HepG2 (cell line): Measurements from ENCODE around the gene LYRM1. TPM values are rescaled to one million over a fixed set of nuclear protein-coding genes. Genes with fewer than 3 reads are reported as not detected.

Experiments used
- CEBPG ChIP-seq: IDR thresholded peaks from 2 replicates; pipeline ENCODE4 v1.6.1; 2016
- ESRRA ChIP-seq: sonication (generic); formaldehyde crosslinking; IDR thresholded peaks from 2 replicates; pipeline ENCODE4 v1.5.1; 2020; ENCODE audit warnings: mild to moderate bottlenecking, low read depth, missing genetic modification reagents
- FOSL2 ChIP-seq: sonication (generic); formaldehyde crosslinking; IDR thresholded peaks from 2 replicates; pipeline ENCODE4 v1.4.0; 2020; ENCODE audit warnings: missing genetic modification reagents
- HNF4A ChIP-seq: sonication (generic); formaldehyde crosslinking; IDR thresholded peaks from 2 replicates; pipeline ENCODE4 v1.4.0; 2020; ENCODE audit warnings: missing genetic modification reagents
- KDM4B ChIP-seq: sonication (generic); formaldehyde crosslinking; IDR thresholded peaks from 2 replicates; pipeline ENCODE4 v1.4.0; 2020; ENCODE audit warnings: missing genetic modification reagents
- NBN ChIP-seq: fragments of 450-650 bp; conservative IDR thresholded peaks from 2 replicates; pipeline ENCODE4 v1.6.1; 2017
- NR2C2 ChIP-seq: sonication (generic); formaldehyde crosslinking; IDR thresholded peaks from 2 replicates; pipeline ENCODE4 v1.4.0; 2020; ENCODE audit warnings: missing genetic modification reagents, mild to moderate bottlenecking, moderate library complexity, borderline replicate concordance
- NR2F6 ChIP-seq, 2 experiments: IDR thresholded peaks; 2 replicates each; pipeline ENCODE4 v1.6.1; 2016; ENCODE audit warnings: antibody characterized with exemption in 1 of 2, mild to moderate bottlenecking in 1 of 2
- PHB2 ChIP-seq: fragments of 450-650 bp; IDR thresholded peaks from 2 replicates; pipeline ENCODE4 v1.6.1; 2018; ENCODE audit not compliant: partially characterized antibody
- SKI ChIP-seq: fragments of 450-650 bp; IDR thresholded peaks from one replicate; pipeline ENCODE4 v1.6.1; 2018; ENCODE audit warnings: mild to moderate bottlenecking; ENCODE audit not compliant: partially characterized antibody
- SMC3 ChIP-seq: IDR thresholded peaks from 2 replicates; pipeline ENCODE4 v1.6.1; 2011; ENCODE audit warnings: low read length, improper control_type of control experiment
- SOX13 ChIP-seq, 3 experiments: fragments of 450-650 bp in 1 of 3; sonication (generic) in 1 of 3; formaldehyde crosslinking in 1 of 3; IDR thresholded peaks in 2 of 3; conservative IDR thresholded peaks in 1 of 3; 2 replicates each; pipeline versions ENCODE4 v1.5.0 to v1.6.1; 2016 to 2020; ENCODE audit warnings: antibody characterized with exemption in 1 of 3, mild to moderate bottlenecking in 1 of 3, missing compliant biosample characterization in 1 of 3, missing genetic modification reagents in 1 of 3, moderate library complexity in 1 of 3
- SOX6 ChIP-seq, 2 experiments: fragments of 450-650 bp in 1 of 2; sonication (generic) in 1 of 2; formaldehyde crosslinking in 1 of 2; IDR thresholded peaks; 2 replicates each; pipeline versions ENCODE4 v1.4.0 to v1.6.1; 2017 to 2020; ENCODE audit warnings: antibody characterized with exemption in 1 of 2, mild to moderate bottlenecking in 1 of 2, missing genetic modification reagents in 1 of 2
- TEAD3 ChIP-seq: optimal IDR thresholded peaks from 2 replicates; pipeline ENCODE3; 2016; ENCODE audit warnings: borderline replicate concordance
- ZBTB10 ChIP-seq: sonication (generic); formaldehyde crosslinking; IDR thresholded peaks from 2 replicates; pipeline ENCODE4 v1.4.0; 2020; ENCODE audit warnings: missing genetic modification reagents, borderline replicate concordance
- ZNF713 ChIP-seq: sonication (generic); formaldehyde crosslinking; IDR thresholded peaks from 2 replicates; pipeline ENCODE4 v1.4.0; 2020; ENCODE audit warnings: mild to moderate bottlenecking, missing genetic modification reagents
- ZSCAN9 ChIP-seq: IDR thresholded peaks from 2 replicates; pipeline ENCODE4 v1.6.1; 2016; ENCODE audit warnings: borderline replicate concordance
- polyA plus RNA-seq, 8 experiments: library from polyadenylated mRNA; depleted of rRNA in 3 of 8; stranded (reverse) in 7 of 8; unstranded in 1 of 8; fragments of >200 nt; fragmentation: Illumina TruSeq in 4 of 8; extraction: Trizol in 4 of 8; gene quantifications; 2 replicates each; pipeline versions ENCODE4 v1.2.1 to v1.2.3, GENCODE V29; 2011 to 2016; ENCODE audit warnings: low read depth in 4 of 8, missing spikeins in 1 of 8, mixed read lengths in 1 of 8; ENCODE audit not compliant: insufficient read depth in 1 of 8
- total RNA-seq, 5 experiments: library from RNA; depleted of rRNA; stranded (reverse); fragments of >200 nt; fragmentation: Illumina TruSeq; extraction: Trizol; gene quantifications; 2 replicates each; pipeline ENCODE4 v1.2.3, GENCODE V29; 2016; ENCODE audit warnings: low read depth in 1 of 5
- TF ChIP-seq, protein P1 (sequence below): sonication (generic); formaldehyde crosslinking; IDR thresholded peaks from 2 replicates; pipeline ENCODE4 v1.4.0; 2020; ENCODE audit warnings: mild to moderate bottlenecking, missing genetic modification reagents
- TF ChIP-seq, protein P2 (sequence below), 2 experiments: fragments of 450-650 bp in 1 of 2; sonication (generic) in 1 of 2; formaldehyde crosslinking; IDR thresholded peaks; 2 replicates each; pipeline versions ENCODE4 v1.5.0 to v1.8.0; 2020 to 2022; ENCODE audit warnings: mild to moderate bottlenecking in 1 of 2, missing genetic modification reagents in 1 of 2

The LYRM1 gene
- total and polyA plus RNA-seq, 2 of the 13 experiments (the other 11 are each of a cell fraction or from before 2014, with no cell fraction given), result 59.2 to 82.6 TPM

DNA sequence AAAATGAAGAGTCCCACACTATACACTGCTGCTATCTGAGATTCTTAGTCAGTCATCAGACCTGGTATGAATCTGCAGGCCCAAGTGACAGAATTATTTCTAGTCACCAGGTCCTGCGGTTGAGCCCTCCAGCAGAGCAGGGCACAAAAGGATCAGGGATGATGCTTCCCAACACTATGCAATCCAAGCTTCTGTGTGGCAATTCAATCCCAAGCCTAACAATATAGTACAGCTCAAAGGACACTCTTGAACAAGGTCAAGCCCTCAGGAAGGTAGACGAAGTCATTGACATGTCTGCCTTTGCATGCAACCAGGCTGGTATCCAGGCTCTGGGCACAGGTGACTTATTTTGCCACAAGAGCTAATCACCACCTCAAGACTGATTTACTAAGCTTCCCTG lies 6.2 kb upstream of the LYRM1 start (continued):
- TF ChIP-seq, protein P1, sequence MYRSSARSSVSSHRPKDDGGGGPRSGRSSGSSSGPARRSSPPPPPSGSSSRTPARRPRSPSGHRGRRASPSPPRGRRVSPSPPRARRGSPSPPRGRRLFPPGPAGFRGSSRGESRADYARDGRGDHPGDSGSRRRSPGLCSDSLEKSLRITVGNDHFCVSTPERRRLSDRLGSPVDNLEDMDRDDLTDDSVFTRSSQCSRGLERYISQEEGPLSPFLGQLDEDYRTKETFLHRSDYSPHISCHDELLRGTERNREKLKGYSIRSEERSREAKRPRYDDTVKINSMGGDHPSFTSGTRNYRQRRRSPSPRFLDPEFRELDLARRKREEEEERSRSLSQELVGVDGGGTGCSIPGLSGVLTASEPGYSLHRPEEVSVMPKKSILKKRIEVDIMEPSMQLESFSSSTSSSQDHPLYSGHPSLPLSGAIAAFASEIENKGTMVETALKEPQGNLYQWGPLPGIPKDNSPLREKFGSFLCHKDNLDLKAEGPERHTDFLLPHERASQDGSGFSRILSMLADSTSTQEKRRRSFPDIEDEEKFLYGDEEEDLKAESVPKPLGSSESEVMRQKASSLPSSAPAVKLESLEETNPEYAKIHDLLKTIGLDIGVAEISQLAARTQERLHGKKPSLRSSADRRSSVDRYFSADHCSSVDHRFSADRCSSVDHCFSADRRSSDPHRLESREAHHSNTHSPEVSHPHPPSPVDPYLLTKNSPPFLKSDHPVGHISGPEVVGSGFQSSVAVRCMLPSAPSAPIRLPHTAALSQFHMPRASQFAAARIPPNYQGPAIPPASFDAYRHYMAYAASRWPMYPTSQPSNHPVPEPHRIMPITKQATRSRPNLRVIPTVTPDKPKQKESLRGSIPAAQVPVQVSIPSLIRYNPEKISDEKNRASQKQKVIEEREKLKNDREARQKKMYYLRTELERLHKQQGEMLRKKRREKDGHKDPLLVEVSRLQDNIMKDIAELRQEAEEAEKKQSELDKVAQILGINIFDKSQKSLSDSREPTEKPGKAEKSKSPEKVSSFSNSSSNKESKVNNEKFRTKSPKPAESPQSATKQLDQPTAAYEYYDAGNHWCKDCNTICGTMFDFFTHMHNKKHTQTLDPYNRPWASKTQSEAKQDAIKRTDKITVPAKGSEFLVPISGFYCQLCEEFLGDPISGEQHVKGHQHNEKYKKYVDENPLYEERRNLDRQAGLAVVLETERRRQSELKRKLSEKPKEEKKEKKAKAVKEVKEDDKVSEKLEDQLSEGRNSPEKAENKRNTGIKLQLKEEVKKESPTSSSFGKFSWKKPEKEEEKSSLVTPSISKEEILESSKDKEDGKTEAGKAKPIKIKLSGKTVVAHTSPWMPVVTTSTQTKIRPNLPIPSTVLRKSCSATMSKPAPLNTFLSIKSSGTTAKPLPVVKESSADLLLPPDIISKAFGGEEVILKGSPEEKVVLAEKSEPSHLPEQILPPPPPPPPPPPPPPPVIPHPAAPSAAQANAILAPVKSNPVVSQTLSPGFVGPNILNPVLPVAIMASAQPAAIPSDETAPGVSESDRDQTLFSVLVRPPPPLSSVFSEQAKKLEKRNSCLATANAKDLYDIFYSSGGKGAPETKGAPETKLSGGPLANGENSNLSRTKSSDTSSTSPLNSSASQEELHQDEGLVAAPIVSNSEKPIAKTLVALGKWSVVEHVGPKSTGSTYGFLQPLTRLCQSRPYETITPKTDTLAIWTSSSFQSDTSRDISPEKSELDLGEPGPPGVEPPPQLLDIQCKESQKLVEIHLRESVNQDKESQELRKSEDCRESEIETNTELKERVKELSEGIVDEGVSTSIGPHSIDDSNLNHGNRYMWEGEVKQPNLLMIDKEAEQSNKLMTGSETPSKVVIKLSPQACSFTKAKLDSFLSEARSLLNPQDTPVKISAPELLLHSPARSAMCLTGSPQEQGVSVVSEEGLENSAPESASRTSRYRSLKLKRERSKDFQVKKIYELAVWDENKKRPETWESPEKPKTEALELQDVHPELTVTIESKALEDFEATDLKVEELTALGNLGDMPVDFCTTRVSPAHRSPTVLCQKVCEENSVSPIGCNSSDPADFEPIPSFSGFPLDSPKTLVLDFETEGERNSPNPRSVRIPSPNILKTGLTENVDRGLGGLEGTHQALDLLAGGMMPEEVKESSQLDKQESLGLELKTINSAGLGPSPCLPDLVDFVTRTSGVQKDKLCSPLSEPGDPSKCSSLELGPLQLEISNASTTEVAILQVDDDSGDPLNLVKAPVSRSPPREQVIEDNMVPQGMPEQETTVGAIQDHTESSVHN (CRISPR knock-in tag), result 0 out of 2 replicates have a peak, but pooled peaks have one; percentile 47
- TF ChIP-seq CEBPG (CRISPR knock-in tag) (peak; percentile 73), FOSL2 (CRISPR knock-in tag) (peak; percentile 22; the same call in 1 of the 2 replicates), ZSCAN9 (CRISPR knock-in tag) (no peak), KDM4B (CRISPR knock-in tag) (no peak), ESRRA (peak; percentile 60; the same call in 1 of the 2 replicates), NR2C2 (CRISPR knock-in tag) (peak; percentile 38; the same call in 1 of the 2 replicates), ZBTB10 (CRISPR knock-in tag) (no peak), SKI (peak; percentile 59), SOX13 (IDR thresholded peaks at IDR 0.05) (no peak), SOX13 (CRISPR knock-in tag; conservative IDR thresholded peaks at IDR 0.05 in 1 of 2, IDR thresholded peaks at IDR 0.05 in 1 of 2) (peak in 1 of 2 experiments; percentile 65; a peak in 2 of 4 replicates), HNF4A (CRISPR knock-in tag) (peak; percentile 77), SMC3 (peak; percentile 23; the same call in 1 of the 2 replicates), TEAD3 (peak; percentile 15), PHB2 (no peak), SOX6 (IDR thresholded peaks at IDR 0.05) (no peak), SOX6 (CRISPR knock-in tag; IDR thresholded peaks at IDR 0.05) (peak; percentile 60; the same call in 1 of the 2 replicates), NR2F6 (IDR thresholded peaks at IDR 0.05) (0 out of 2 replicates have a peak, but pooled peaks have one; percentile 19), NR2F6 (CRISPR knock-in tag; IDR thresholded peaks at IDR 0.05) (no peak), ZNF713 (CRISPR knock-in tag) (no peak), NBN (no peak)
- TF ChIP-seq, protein P2, sequence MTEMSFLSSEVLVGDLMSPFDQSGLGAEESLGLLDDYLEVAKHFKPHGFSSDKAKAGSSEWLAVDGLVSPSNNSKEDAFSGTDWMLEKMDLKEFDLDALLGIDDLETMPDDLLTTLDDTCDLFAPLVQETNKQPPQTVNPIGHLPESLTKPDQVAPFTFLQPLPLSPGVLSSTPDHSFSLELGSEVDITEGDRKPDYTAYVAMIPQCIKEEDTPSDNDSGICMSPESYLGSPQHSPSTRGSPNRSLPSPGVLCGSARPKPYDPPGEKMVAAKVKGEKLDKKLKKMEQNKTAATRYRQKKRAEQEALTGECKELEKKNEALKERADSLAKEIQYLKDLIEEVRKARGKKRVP (CRISPR knock-in tag; IDR thresholded peaks at IDR 0.05), result peak in 1 of 2 experiments; percentile 83; a peak in 2 of 4 replicates
